ENCODE results near the gene RBP3.
"Not testable (repeated sequence)": the region's sequence is repeated elsewhere in the genome, so short reads cannot be mapped to it uniquely, and the experiment has no call there.

The RBP3 gene

GRCh38 chr10:47384148-47384921, 36.2 kb downstream of the RBP3 start, which contains the start of gene ZNF488:
Gene ZNF488, minus strand, starts transcription at chr10:47384293. Its CDS starts 15,464 bp downstream, at chr10:47368829.
- Histone ChIP-seq H3K36me3 (ENCODE audit: insufficient read depth, low read length) (no peaks in the 10 kb centered on the region), H3K4me3 (ENCODE audit: low read depth, low read length) (peak within 1 kb of the TSS; percentile 84), H3K4me1 (ENCODE audit: control insufficient read depth, insufficient read depth, low read length, unreplicated experiment) (peaks cover 4% of the 10 kb centered on the region), H3K79me2 (ENCODE audit: control insufficient read depth, insufficient read depth, low read length, unreplicated experiment) (no peaks in the 10 kb centered on the region), H3K27me3 (ENCODE audit: insufficient read depth, low read length) (peaks cover 14% of the 10 kb centered on the region), H3K27ac (ENCODE audit: low read depth, low read length) (no peak within 1 kb of the TSS), H2AFZ (ENCODE audit: low read length, unreplicated experiment) (peak within 1 kb of the TSS; percentile 95)

- H3K4me1 ChIP-seq (ENCODE audit: control insufficient read depth, insufficient read depth, low read length, unreplicated experiment); H3K79me2 ChIP-seq (ENCODE audit: control insufficient read depth, insufficient read depth, low read length, unreplicated experiment); H2AFZ ChIP-seq (ENCODE audit: low read length, unreplicated experiment); H3K27ac ChIP-seq (ENCODE audit: low read depth, low read length); H3K27me3 ChIP-seq (ENCODE audit: insufficient read depth, low read length); H3K4me3 ChIP-seq (ENCODE audit: low read depth, low read length); H3K36me3 ChIP-seq (ENCODE audit: insufficient read depth, low read length): not testable (repeated sequence)
Measured at GRCh38 chr10:47386104-47386503, 37.9 kb downstream of the RBP3 start.

GRCh38 chr10:47388879-47389278, 40.7 kb downstream of the RBP3 start:
- H3K79me2 ChIP-seq (ENCODE audit: control insufficient read depth, insufficient read depth, low read length, unreplicated experiment), result no peaks in the 10 kb centered on the region
- no peak overlapping the region for H3K27ac ChIP-seq (ENCODE audit: low read depth, low read length)
- H3K4me1 ChIP-seq (ENCODE audit: control insufficient read depth, insufficient read depth, low read length, unreplicated experiment), result peaks cover 4% of the 10 kb centered on the region
- H2AFZ ChIP-seq (ENCODE audit: low read length, unreplicated experiment), result no peak overlapping the region
- H3K4me3 ChIP-seq (ENCODE audit: low read depth, low read length), result no peak overlapping the region
- H3K27me3 ChIP-seq (ENCODE audit: insufficient read depth, low read length), result no peaks in the 10 kb centered on the region; the same call in 1 of the 2 replicates
- H3K36me3 ChIP-seq (ENCODE audit: insufficient read depth, low read length), result no peaks in the 10 kb centered on the region

- peaks cover 4% of the 10 kb centered on the region for H3K4me1 ChIP-seq (ENCODE audit: control insufficient read depth, insufficient read depth, low read length, unreplicated experiment)
- no peak overlapping the region for H2AFZ ChIP-seq (ENCODE audit: low read length, unreplicated experiment)
- H3K4me3 ChIP-seq (ENCODE audit: low read depth, low read length), result no peak overlapping the region
- no peaks in the 10 kb centered on the region; the same call in 1 of the 2 replicates for H3K27me3 ChIP-seq (ENCODE audit: insufficient read depth, low read length)
- no peak overlapping the region for H3K27ac ChIP-seq (ENCODE audit: low read depth, low read length)
- no peaks in the 10 kb centered on the region for H3K79me2 ChIP-seq (ENCODE audit: control insufficient read depth, insufficient read depth, low read length, unreplicated experiment)
- H3K36me3 ChIP-seq (ENCODE audit: insufficient read depth, low read length), result no peaks in the 10 kb centered on the region
Measured at GRCh38 chr10:47389619-47390018, 41.5 kb downstream of the RBP3 start.

GRCh38 chr10:47396311-47396717, 48.2 kb downstream of the RBP3 start:
- no peak overlapping the region for H2AFZ ChIP-seq (ENCODE audit: low read length, unreplicated experiment)
- H3K4me3 ChIP-seq (ENCODE audit: low read depth, low read length), result no peak overlapping the region
- no peaks in the 10 kb centered on the region; the same call in 1 of the 2 replicates for H3K27me3 ChIP-seq (ENCODE audit: insufficient read depth, low read length)
- H3K4me1 ChIP-seq (ENCODE audit: control insufficient read depth, insufficient read depth, low read length, unreplicated experiment), result no peaks in the 10 kb centered on the region
- no peaks in the 10 kb centered on the region for H3K79me2 ChIP-seq (ENCODE audit: control insufficient read depth, insufficient read depth, low read length, unreplicated experiment)
- H3K27ac ChIP-seq (ENCODE audit: low read depth, low read length), result no peak overlapping the region
- no peaks in the 10 kb centered on the region for H3K36me3 ChIP-seq (ENCODE audit: insufficient read depth, low read length)

GRCh38 chr10:47397256-47397655, 49.1 kb downstream of the RBP3 start:
- H3K36me3 ChIP-seq (ENCODE audit: insufficient read depth, low read length), result no peaks in the 10 kb centered on the region
- H3K27ac ChIP-seq (ENCODE audit: low read depth, low read length), result no peak overlapping the region
- no peaks in the 10 kb centered on the region for H3K79me2 ChIP-seq (ENCODE audit: control insufficient read depth, insufficient read depth, low read length, unreplicated experiment)
- no peaks in the 10 kb centered on the region; the same call in 1 of the 2 replicates for H3K27me3 ChIP-seq (ENCODE audit: insufficient read depth, low read length)
- peaks cover 3% of the 10 kb centered on the region for H3K4me1 ChIP-seq (ENCODE audit: control insufficient read depth, insufficient read depth, low read length, unreplicated experiment)
- no peak overlapping the region for H3K4me3 ChIP-seq (ENCODE audit: low read depth, low read length)
- no peak overlapping the region for H2AFZ ChIP-seq (ENCODE audit: low read length, unreplicated experiment)

GRCh38 chr10:47400251-47400650, 52.1 kb downstream of the RBP3 start:
- no peak overlapping the region for H3K4me3 ChIP-seq (ENCODE audit: low read depth, low read length)
- no peaks in the 10 kb centered on the region for H3K79me2 ChIP-seq (ENCODE audit: control insufficient read depth, insufficient read depth, low read length, unreplicated experiment)
- no peak overlapping the region for H3K27ac ChIP-seq (ENCODE audit: low read depth, low read length)
- H3K36me3 ChIP-seq (ENCODE audit: insufficient read depth, low read length), result no peaks in the 10 kb centered on the region
- peaks cover 20% of the 10 kb centered on the region for H3K4me1 ChIP-seq (ENCODE audit: control insufficient read depth, insufficient read depth, low read length, unreplicated experiment)
- no peak overlapping the region for H2AFZ ChIP-seq (ENCODE audit: low read length, unreplicated experiment)
- H3K27me3 ChIP-seq (ENCODE audit: insufficient read depth, low read length), result no peaks in the 10 kb centered on the region

GRCh38 chr10:47400786-47401185, 52.6 kb downstream of the RBP3 start:
- no peak overlapping the region for H3K4me3 ChIP-seq (ENCODE audit: low read depth, low read length)
- no peak overlapping the region for H2AFZ ChIP-seq (ENCODE audit: low read length, unreplicated experiment)
- no peaks in the 10 kb centered on the region for H3K27me3 ChIP-seq (ENCODE audit: insufficient read depth, low read length)
- peaks cover 20% of the 10 kb centered on the region for H3K4me1 ChIP-seq (ENCODE audit: control insufficient read depth, insufficient read depth, low read length, unreplicated experiment)
- no peaks in the 10 kb centered on the region for H3K79me2 ChIP-seq (ENCODE audit: control insufficient read depth, insufficient read depth, low read length, unreplicated experiment)
- no peaks in the 10 kb centered on the region for H3K36me3 ChIP-seq (ENCODE audit: insufficient read depth, low read length)
- no peak overlapping the region for H3K27ac ChIP-seq (ENCODE audit: low read depth, low read length)

GRCh38 chr10:47401210-47401609, 53.0 kb downstream of the RBP3 start:
- Histone ChIP-seq H3K27ac (ENCODE audit: low read depth, low read length) (no peak overlapping the region), H3K4me1 (ENCODE audit: control insufficient read depth, insufficient read depth, low read length, unreplicated experiment) (peaks cover 20% of the 10 kb centered on the region)

GRCh38 chr10:47401874-47402640, 53.9 kb downstream of the RBP3 start:
- Histone ChIP-seq H3K27ac (ENCODE audit: low read depth, low read length) (0 out of 2 replicates have a peak overlapping the region, but pooled peaks have one; percentile 26), H3K36me3 (ENCODE audit: insufficient read depth, low read length) (no peaks in the 10 kb centered on the region), H3K79me2 (ENCODE audit: control insufficient read depth, insufficient read depth, low read length, unreplicated experiment) (no peaks in the 10 kb centered on the region), H3K27me3 (ENCODE audit: insufficient read depth, low read length) (no peaks in the 10 kb centered on the region), H3K4me3 (ENCODE audit: low read depth, low read length) (no peak overlapping the region), H3K4me1 (ENCODE audit: control insufficient read depth, insufficient read depth, low read length, unreplicated experiment) (peaks cover 28% of the 10 kb centered on the region), H2AFZ (ENCODE audit: low read length, unreplicated experiment) (no peak overlapping the region)

More at GRCh38 chr10:47401210-47401609, 53.0 kb downstream of the RBP3 start:
- Histone ChIP-seq H3K4me3 (ENCODE audit: low read depth, low read length) (no peak overlapping the region), H2AFZ (ENCODE audit: low read length, unreplicated experiment) (no peak overlapping the region), H3K36me3 (ENCODE audit: insufficient read depth, low read length) (no peaks in the 10 kb centered on the region), H3K79me2 (ENCODE audit: control insufficient read depth, insufficient read depth, low read length, unreplicated experiment) (no peaks in the 10 kb centered on the region), H3K27me3 (ENCODE audit: insufficient read depth, low read length) (no peaks in the 10 kb centered on the region)

All from ACC112 (cell line).